ENCODE data around the gene CD27. TPM values are rescaled to one million over a fixed set of nuclear protein-coding genes. Genes with fewer than 3 reads are reported as not detected.
A peak's percentile ranks its signal among the peaks of the same experiment; 100 is the strongest.

Gene CD27
- total RNA-seq, 2 experiments from 2014 or later = 18.0 to 48.3 TPM

GRCh38 chr12:6463216-6463615 lies 18.5 kb downstream of the CD27 start:
- TF ChIP-seq EZH2phosphoT487 (IDR thresholded peaks at IDR 0.05; ENCODE audit: borderline replicate concordance, low read depth, low read length) (no peak), CTCF (conservative IDR thresholded peaks at IDR 0.05; ENCODE audit: low read length) (no peak)
- Histone ChIP-seq H3K36me3 (ENCODE audit: insufficient read depth, low read length) (peaks cover 93% of the 10 kb centered on the region), H3K9me2 (ENCODE audit: insufficient read depth, low read length) (no peaks in the 10 kb centered on the region), H4K20me1 (ENCODE audit: insufficient read depth, low read length) (no peaks in the 10 kb centered on the region), H3K27ac (ENCODE audit: low read depth, low read length, poor library complexity, severe bottlenecking) (peak overlapping the region; percentile 93), H3K9me3 (ENCODE audit: low read length) (0 out of 2 replicates have a peak, but pooled peaks cover 3% of the 10 kb centered on the region), H3K4me2 (ENCODE audit: low read length) (peak overlapping the region; percentile 80; the same call in 1 of the 2 replicates), H3K4me1 (ENCODE audit: insufficient read depth, low read length, poor library complexity, severe bottlenecking) (peaks cover 59% of the 10 kb centered on the region), H3K79me2 (ENCODE audit: insufficient read depth, low read depth, low read length) (peaks cover 4% of the 10 kb centered on the region), H2AFZ (ENCODE audit: low read length) (no peak overlapping the region), H3K4me3 (ENCODE audit: low read depth, low read length, poor library complexity, severe bottlenecking) (no peak overlapping the region)
- no peak for DNase-seq (ENCODE audit: low spot score)
- intact Hi-C loops (cut with micrococcal nuclease; ENCODE audit: unreplicated experiment) = loop anchor here (5.0 kb wide), 1 partner anchor 141 kb away; no protein-coding TSS in a partner anchor
- BruUV-seq (replicated peaks) = no TSS peak
- POLR2A ChIA-PET = interaction anchor here (0.6 to 8.2 kb wide), 9 partner anchors 12 to 124 kb away, joined by 3 to 112 read pairs (median 4); partner anchors contain the start of gene CD27
- CTCF ChIA-PET (ENCODE audit: unreplicated experiment) = interaction anchor here (0.7 to 1.4 kb wide), 2 partner anchors 19 to 95 kb away, joined by 3 to 6 read pairs; no protein-coding TSS in a partner anchor

GRCh38 chr12:6463858-6464257 lies 19.1 kb downstream of the CD27 start:
- no peak overlapping the region for H3K4me3 ChIP-seq (ENCODE audit: low read depth, low read length, poor library complexity, severe bottlenecking)
- DNase-seq (ENCODE audit: low spot score) = no peak
- H3K4me1 ChIP-seq (ENCODE audit: insufficient read depth, low read length, poor library complexity, severe bottlenecking) = peaks cover 66% of the 10 kb centered on the region
- peaks cover 93% of the 10 kb centered on the region for H3K36me3 ChIP-seq (ENCODE audit: insufficient read depth, low read length)
- H3K4me2 ChIP-seq (ENCODE audit: low read length) = peak overlapping the region; percentile 80; the same call in 1 of the 2 replicates
- intact Hi-C loops (cut with micrococcal nuclease; ENCODE audit: unreplicated experiment) = loop anchor here (5.0 kb wide), 1 partner anchor 142 kb away; no protein-coding TSS in a partner anchor
- BruUV-seq (replicated peaks) = no TSS peak
- TF ChIP-seq EZH2phosphoT487 (IDR thresholded peaks at IDR 0.05; ENCODE audit: borderline replicate concordance, low read depth, low read length) (no peak), CTCF (conservative IDR thresholded peaks at IDR 0.05; ENCODE audit: low read length) (no peak)
- POLR2A ChIA-PET = interaction anchor here (0.6 to 8.2 kb wide), 8 partner anchors 12 to 125 kb away, joined by 3 to 112 read pairs (median 5); partner anchors contain the start of gene CD27
- H4K20me1 ChIP-seq (ENCODE audit: insufficient read depth, low read length) = 0 out of 2 replicates have a peak, but pooled peaks cover 6% of the 10 kb centered on the region
- 0 out of 2 replicates have a peak, but pooled peaks cover 5% of the 10 kb centered on the region for H3K9me3 ChIP-seq (ENCODE audit: low read length)
- no peaks in the 10 kb centered on the region for H3K9me2 ChIP-seq (ENCODE audit: insufficient read depth, low read length)
- H2AFZ ChIP-seq (ENCODE audit: low read length) = no peak overlapping the region
- peak overlapping the region; percentile 93 for H3K27ac ChIP-seq (ENCODE audit: low read depth, low read length, poor library complexity, severe bottlenecking)
- CTCF ChIA-PET (ENCODE audit: unreplicated experiment) = interaction anchor here (0.5 to 1.4 kb wide), 3 partner anchors 13 to 96 kb away, joined by 3 to 6 read pairs (median 3); no protein-coding TSS in a partner anchor
- H3K79me2 ChIP-seq (ENCODE audit: insufficient read depth, low read depth, low read length) = peaks cover 10% of the 10 kb centered on the region

GRCh38 chr12:6464531-6464930 lies 19.8 kb downstream of the CD27 start:
- Histone ChIP-seq H3K79me2 (ENCODE audit: insufficient read depth, low read depth, low read length) (peaks cover 17% of the 10 kb centered on the region), H2AFZ (ENCODE audit: low read length) (no peak overlapping the region), H4K20me1 (ENCODE audit: insufficient read depth, low read length) (peaks cover 12% of the 10 kb centered on the region; the same call in 1 of the 2 replicates), H3K4me3 (ENCODE audit: low read depth, low read length, poor library complexity, severe bottlenecking) (no peak overlapping the region), H3K9me3 (ENCODE audit: low read length) (0 out of 2 replicates have a peak, but pooled peaks cover 5% of the 10 kb centered on the region), H3K4me2 (ENCODE audit: low read length) (no peak overlapping the region), H3K9me2 (ENCODE audit: insufficient read depth, low read length) (no peaks in the 10 kb centered on the region), H3K36me3 (ENCODE audit: insufficient read depth, low read length) (peaks cover 93% of the 10 kb centered on the region), H3K27ac (ENCODE audit: low read depth, low read length, poor library complexity, severe bottlenecking) (no peak overlapping the region), H3K4me1 (ENCODE audit: insufficient read depth, low read length, poor library complexity, severe bottlenecking) (peaks cover 73% of the 10 kb centered on the region)
- no peak for DNase-seq (ENCODE audit: low spot score)
- no peak for TF ChIP-seq EZH2phosphoT487 (IDR thresholded peaks at IDR 0.05; ENCODE audit: borderline replicate concordance, low read depth, low read length)
- no peak for TF ChIP-seq CTCF (conservative IDR thresholded peaks at IDR 0.05; ENCODE audit: low read length)
- ChIA-PET CTCF (ENCODE audit: unreplicated experiment) (interaction anchor here (1.0 to 1.9 kb wide), 2 partner anchors 40 to 97 kb away, joined by 3 to 34 read pairs; no protein-coding TSS in a partner anchor), POLR2A (interaction anchor here (0.9 to 2.2 kb wide), 5 partner anchors 20 to 97 kb away, joined by 3 to 19 read pairs (median 4); partner anchors contain the start of gene CD27)
- intact Hi-C loops (cut with micrococcal nuclease; ENCODE audit: unreplicated experiment) = loop anchor here (5.0 kb wide), 1 partner anchor 142 kb away; no protein-coding TSS in a partner anchor
- BruUV-seq (replicated peaks) = no TSS peak

All from OCI-LY7 (cell line).